Transverse colon (tissue), 4 donors: ENCODE data around the gene CRIP1.

ENCODE experiments used
- POLR2A ChIP-seq: fragments of 450-650 bp; IDR thresholded peaks from one replicate; pipeline ENCODE4 v1.6.1; 2016; ENCODE audit warnings: antibody characterized with exemption, mild to moderate bottlenecking, moderate library complexity
- POLR2AphosphoS5 ChIP-seq, 3 donors: sonication (generic); formaldehyde crosslinking; IDR thresholded peaks; one replicate each; pipeline ENCODE4 v1.6.1; 2016; ENCODE audit warnings: antibody characterized with exemption in 3 of 3
- TF ChIP-seq, protein P1 (sequence below), 5 experiments: fragments of 200-600 bp in 3 of 5; fragments of 450-650 bp in 2 of 5; sonication (generic) in 3 of 5; IDR thresholded peaks; 1 replicate in 2 of 5; 2 replicates in 3 of 5; pipeline ENCODE4 v1.5.1; 2016 to 2017; ENCODE audit warnings: antibody characterized with exemption in 5 of 5, inconsistent platforms in 3 of 5, mild to moderate bottlenecking in 2 of 5, moderate library complexity in 1 of 5

GRCh38 chr14:105502446-105503295 lies 16.0 kb downstream of the CRIP1 start:
- TF ChIP-seq, protein P1, sequence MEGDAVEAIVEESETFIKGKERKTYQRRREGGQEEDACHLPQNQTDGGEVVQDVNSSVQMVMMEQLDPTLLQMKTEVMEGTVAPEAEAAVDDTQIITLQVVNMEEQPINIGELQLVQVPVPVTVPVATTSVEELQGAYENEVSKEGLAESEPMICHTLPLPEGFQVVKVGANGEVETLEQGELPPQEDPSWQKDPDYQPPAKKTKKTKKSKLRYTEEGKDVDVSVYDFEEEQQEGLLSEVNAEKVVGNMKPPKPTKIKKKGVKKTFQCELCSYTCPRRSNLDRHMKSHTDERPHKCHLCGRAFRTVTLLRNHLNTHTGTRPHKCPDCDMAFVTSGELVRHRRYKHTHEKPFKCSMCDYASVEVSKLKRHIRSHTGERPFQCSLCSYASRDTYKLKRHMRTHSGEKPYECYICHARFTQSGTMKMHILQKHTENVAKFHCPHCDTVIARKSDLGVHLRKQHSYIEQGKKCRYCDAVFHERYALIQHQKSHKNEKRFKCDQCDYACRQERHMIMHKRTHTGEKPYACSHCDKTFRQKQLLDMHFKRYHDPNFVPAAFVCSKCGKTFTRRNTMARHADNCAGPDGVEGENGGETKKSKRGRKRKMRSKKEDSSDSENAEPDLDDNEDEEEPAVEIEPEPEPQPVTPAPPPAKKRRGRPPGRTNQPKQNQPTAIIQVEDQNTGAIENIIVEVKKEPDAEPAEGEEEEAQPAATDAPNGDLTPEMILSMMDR (IDR thresholded peaks at IDR 0.05), result no peak
- no peak for TF ChIP-seq POLR2A
- TF ChIP-seq POLR2AphosphoS5 (IDR thresholded peaks at IDR 0.05), result no peak
